WTC11 (cell line): ENCODE measurements around the gene GUCY2C. TPM values are rescaled to one million over a fixed set of nuclear protein-coding genes. Genes with fewer than 3 reads are reported as not detected.
A peak's percentile ranks its signal among the peaks of the same experiment; 100 is the strongest.

ENCODE experiments used
- ATAC-seq: fragments of 200-7000 bp; cut with Tn5 transposase; 2 replicates; pipeline ENCODE4 v1.10.0; 2021; ENCODE audit warnings: mild to moderate bottlenecking, moderate library complexity
- CTCF ChIA-PET: fragments of 300-600 bp; sonication (Branson Sonifier 250); formaldehyde crosslinking; loops from one replicate; lab custom pipeline; 2021; ENCODE audit warnings: antibody characterized with exemption; lab: Charles Lee
- POLR2A ChIA-PET: fragments of 350-600 bp; sonication (Branson Sonifier 250); formaldehyde crosslinking; loops from one replicate; lab custom pipeline; 2021; ENCODE audit warnings: antibody characterized with exemption; lab: Charles Lee
- DNase-seq: peaks from one replicate; pipeline ENCODE4 v3.0.0; 2021; ENCODE audit warnings: low spot score
- H3K27ac Mint-ChIP-seq: 2 replicates; pipeline ENCODE4 v1.8.0; 2021; ENCODE audit warnings: mixed read lengths
- H3K27me3 Mint-ChIP-seq: 2 replicates; pipeline ENCODE4 v1.8.0; 2021; ENCODE audit warnings: low read depth, mild to moderate bottlenecking, moderate library complexity, mixed read lengths
- H3K36me3 Mint-ChIP-seq: 2 replicates; pipeline ENCODE4 v1.8.0; 2021; ENCODE audit warnings: mixed read lengths
- H3K4me1 Mint-ChIP-seq: 2 replicates; pipeline ENCODE4 v1.8.0; 2022; ENCODE audit warnings: mixed read lengths
- H3K4me3 Mint-ChIP-seq: 2 replicates; pipeline ENCODE4 v1.8.0; 2021; ENCODE audit warnings: mild to moderate bottlenecking, moderate library complexity, mixed read lengths
- H3K9me3 Mint-ChIP-seq: 2 replicates; pipeline ENCODE4 v1.8.0; 2021; ENCODE audit warnings: mixed read lengths
- ATF1 ChIP-seq: sonication (generic); formaldehyde crosslinking; IDR thresholded peaks from 2 replicates; pipeline ENCODE4 v1.8.1; 2023; ENCODE audit warnings: mild to moderate bottlenecking, moderate library complexity, missing genetic modification reagents
- GTF2I ChIP-seq: fragments of 250-450 bp; sonication (Bioruptor Pico); conservative IDR thresholded peaks from 2 replicates; pipeline ENCODE4 v1.4.0; 2021; ENCODE audit warnings: mild to moderate bottlenecking
- NR3C1 ChIP-seq: sonication (generic); formaldehyde crosslinking; conservative IDR thresholded peaks from 2 replicates; pipeline ENCODE4 v1.8.1; 2023; ENCODE audit warnings: low read depth, mild to moderate bottlenecking, missing genetic modification reagents
- SOX15 ChIP-seq: fragments of 250-450 bp; sonication (Bioruptor Pico); IDR thresholded peaks from 2 replicates; pipeline ENCODE4 v1.9.0; 2021; ENCODE audit warnings: mild to moderate bottlenecking
- TP53 ChIP-seq: sonication (generic); formaldehyde crosslinking; IDR thresholded peaks from 2 replicates; pipeline ENCODE4 v1.8.1; 2023; ENCODE audit warnings: mild to moderate bottlenecking, missing genetic modification reagents
- ZBTB21 ChIP-seq: sonication (generic); formaldehyde crosslinking; IDR thresholded peaks from 2 replicates; pipeline ENCODE4 v1.8.1; 2023; ENCODE audit warnings: mild to moderate bottlenecking, missing genetic modification reagents, borderline replicate concordance
- ZNF121 ChIP-seq: sonication (generic); formaldehyde crosslinking; IDR thresholded peaks from 2 replicates; pipeline ENCODE4 v1.8.0; 2023; ENCODE audit warnings: missing genetic modification reagents
- total RNA-seq: library from RNA; stranded (reverse); gene quantifications from 3 replicates; pipeline ENCODE4 v1.2.3, GENCODE V29; 2021
- TF ChIP-seq, protein P1 (sequence below): sonication (generic); formaldehyde crosslinking; conservative IDR thresholded peaks from 2 replicates; pipeline ENCODE4 v1.8.1; 2022; ENCODE audit warnings: mild to moderate bottlenecking, missing genetic modification reagents
- TF ChIP-seq, protein P2 (sequence below): fragments of 250-450 bp; sonication (Bioruptor Pico); IDR thresholded peaks from 2 replicates; pipeline ENCODE4 v1.8.0; 2021; ENCODE audit warnings: mild to moderate bottlenecking
- TF ChIP-seq, protein P3 (sequence below): sonication (generic); formaldehyde crosslinking; IDR thresholded peaks from 2 replicates; pipeline ENCODE4 v1.8.1; 2023; ENCODE audit warnings: mild to moderate bottlenecking, moderate library complexity, missing genetic modification reagents
- TF ChIP-seq, protein P4 (sequence below): sonication (generic); formaldehyde crosslinking; IDR thresholded peaks from 2 replicates; pipeline ENCODE4 v1.8.0; 2022; ENCODE audit warnings: mild to moderate bottlenecking, missing genetic modification reagents
- TF ChIP-seq, protein P5 (sequence below): fragments of 200-600 bp; IDR thresholded peaks from 2 replicates; pipeline ENCODE4 v1.8.0; 2022; ENCODE audit warnings: antibody characterized with exemption
- TF ChIP-seq, protein P6 (sequence below): sonication (generic); formaldehyde crosslinking; IDR thresholded peaks from 2 replicates; pipeline ENCODE4 v1.8.1; 2022; ENCODE audit warnings: mild to moderate bottlenecking, moderate library complexity, missing genetic modification reagents
- TF ChIP-seq, protein P7 (sequence below): sonication (generic); formaldehyde crosslinking; IDR thresholded peaks from 2 replicates; pipeline ENCODE4 v1.8.1; 2022; ENCODE audit warnings: low read depth, missing genetic modification reagents, borderline replicate concordance

The GUCY2C gene
- total RNA-seq, 1 experiment from 2014 or later = 3.9 TPM

DNA sequence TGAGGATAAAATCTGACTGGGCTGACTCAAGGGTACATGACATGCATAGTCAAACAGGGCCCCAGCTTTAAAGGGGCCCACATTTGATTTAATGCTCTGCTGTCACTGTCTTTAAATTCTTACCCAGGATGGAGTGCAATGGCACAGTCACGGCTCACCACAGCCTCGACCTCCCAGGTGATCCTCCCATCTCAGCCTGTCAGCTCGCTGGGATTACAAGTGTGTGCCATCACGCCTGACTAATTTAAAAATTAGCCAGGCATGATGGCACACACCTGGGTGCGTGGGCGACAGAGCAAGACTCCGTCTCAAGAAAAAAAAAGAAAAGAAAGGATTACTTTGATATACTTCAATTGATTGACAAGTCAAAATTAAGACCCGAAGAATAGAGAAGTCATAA is 119.5 kb downstream of the GUCY2C start (continued):
- TF ChIP-seq GTF2I (no peak), ZBTB21 (CRISPR knock-in tag) (no peak), ATF1 (CRISPR knock-in tag) (no peak), SOX15 (no peak), TP53 (CRISPR knock-in tag) (no peak), NR3C1 (no peak)
- TF ChIP-seq, protein P1, sequence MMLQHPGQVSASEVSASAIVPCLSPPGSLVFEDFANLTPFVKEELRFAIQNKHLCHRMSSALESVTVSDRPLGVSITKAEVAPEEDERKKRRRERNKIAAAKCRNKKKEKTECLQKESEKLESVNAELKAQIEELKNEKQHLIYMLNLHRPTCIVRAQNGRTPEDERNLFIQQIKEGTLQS (CRISPR knock-in tag) = no peak
- TF ChIP-seq, protein P2, sequence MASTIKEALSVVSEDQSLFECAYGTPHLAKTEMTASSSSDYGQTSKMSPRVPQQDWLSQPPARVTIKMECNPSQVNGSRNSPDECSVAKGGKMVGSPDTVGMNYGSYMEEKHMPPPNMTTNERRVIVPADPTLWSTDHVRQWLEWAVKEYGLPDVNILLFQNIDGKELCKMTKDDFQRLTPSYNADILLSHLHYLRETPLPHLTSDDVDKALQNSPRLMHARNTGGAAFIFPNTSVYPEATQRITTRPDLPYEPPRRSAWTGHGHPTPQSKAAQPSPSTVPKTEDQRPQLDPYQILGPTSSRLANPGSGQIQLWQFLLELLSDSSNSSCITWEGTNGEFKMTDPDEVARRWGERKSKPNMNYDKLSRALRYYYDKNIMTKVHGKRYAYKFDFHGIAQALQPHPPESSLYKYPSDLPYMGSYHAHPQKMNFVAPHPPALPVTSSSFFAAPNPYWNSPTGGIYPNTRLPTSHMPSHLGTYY (CRISPR knock-in tag) = no peak
- TF ChIP-seq, protein P3, sequence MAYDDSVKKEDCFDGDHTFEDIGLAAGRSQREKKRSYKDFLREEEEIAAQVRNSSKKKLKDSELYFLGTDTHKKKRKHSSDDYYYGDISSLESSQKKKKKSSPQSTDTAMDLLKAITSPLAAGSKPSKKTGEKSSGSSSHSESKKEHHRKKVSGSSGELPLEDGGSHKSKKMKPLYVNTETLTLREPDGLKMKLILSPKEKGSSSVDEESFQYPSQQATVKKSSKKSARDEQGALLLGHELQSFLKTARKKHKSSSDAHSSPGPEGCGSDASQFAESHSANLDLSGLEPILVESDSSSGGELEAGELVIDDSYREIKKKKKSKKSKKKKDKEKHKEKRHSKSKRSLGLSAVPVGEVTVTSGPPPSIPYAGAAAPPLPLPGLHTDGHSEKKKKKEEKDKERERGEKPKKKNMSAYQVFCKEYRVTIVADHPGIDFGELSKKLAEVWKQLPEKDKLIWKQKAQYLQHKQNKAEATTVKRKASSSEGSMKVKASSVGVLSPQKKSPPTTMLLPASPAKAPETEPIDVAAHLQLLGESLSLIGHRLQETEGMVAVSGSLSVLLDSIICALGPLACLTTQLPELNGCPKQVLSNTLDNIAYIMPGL (CRISPR knock-in tag) = no peak
- TF ChIP-seq, protein P4, sequence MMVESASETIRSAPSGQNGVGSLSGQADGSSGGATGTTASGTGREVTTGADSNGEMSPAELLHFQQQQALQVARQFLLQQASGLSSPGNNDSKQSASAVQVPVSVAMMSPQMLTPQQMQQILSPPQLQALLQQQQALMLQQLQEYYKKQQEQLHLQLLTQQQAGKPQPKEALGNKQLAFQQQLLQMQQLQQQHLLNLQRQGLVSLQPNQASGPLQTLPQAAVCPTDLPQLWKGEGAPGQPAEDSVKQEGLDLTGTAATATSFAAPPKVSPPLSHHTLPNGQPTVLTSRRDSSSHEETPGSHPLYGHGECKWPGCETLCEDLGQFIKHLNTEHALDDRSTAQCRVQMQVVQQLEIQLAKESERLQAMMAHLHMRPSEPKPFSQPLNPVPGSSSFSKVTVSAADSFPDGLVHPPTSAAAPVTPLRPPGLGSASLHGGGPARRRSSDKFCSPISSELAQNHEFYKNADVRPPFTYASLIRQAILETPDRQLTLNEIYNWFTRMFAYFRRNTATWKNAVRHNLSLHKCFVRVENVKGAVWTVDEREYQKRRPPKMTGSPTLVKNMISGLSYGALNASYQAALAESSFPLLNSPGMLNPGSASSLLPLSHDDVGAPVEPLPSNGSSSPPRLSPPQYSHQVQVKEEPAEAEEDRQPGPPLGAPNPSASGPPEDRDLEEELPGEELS (CRISPR knock-in tag) = no peak
- TF ChIP-seq, protein P5, sequence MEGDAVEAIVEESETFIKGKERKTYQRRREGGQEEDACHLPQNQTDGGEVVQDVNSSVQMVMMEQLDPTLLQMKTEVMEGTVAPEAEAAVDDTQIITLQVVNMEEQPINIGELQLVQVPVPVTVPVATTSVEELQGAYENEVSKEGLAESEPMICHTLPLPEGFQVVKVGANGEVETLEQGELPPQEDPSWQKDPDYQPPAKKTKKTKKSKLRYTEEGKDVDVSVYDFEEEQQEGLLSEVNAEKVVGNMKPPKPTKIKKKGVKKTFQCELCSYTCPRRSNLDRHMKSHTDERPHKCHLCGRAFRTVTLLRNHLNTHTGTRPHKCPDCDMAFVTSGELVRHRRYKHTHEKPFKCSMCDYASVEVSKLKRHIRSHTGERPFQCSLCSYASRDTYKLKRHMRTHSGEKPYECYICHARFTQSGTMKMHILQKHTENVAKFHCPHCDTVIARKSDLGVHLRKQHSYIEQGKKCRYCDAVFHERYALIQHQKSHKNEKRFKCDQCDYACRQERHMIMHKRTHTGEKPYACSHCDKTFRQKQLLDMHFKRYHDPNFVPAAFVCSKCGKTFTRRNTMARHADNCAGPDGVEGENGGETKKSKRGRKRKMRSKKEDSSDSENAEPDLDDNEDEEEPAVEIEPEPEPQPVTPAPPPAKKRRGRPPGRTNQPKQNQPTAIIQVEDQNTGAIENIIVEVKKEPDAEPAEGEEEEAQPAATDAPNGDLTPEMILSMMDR = no peak
- TF ChIP-seq, protein P6, sequence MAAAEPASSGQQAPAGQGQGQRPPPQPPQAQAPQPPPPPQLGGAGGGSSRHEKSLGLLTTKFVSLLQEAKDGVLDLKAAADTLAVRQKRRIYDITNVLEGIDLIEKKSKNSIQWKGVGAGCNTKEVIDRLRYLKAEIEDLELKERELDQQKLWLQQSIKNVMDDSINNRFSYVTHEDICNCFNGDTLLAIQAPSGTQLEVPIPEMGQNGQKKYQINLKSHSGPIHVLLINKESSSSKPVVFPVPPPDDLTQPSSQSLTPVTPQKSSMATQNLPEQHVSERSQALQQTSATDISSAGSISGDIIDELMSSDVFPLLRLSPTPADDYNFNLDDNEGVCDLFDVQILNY (CRISPR knock-in tag) = no peak

DNA sequence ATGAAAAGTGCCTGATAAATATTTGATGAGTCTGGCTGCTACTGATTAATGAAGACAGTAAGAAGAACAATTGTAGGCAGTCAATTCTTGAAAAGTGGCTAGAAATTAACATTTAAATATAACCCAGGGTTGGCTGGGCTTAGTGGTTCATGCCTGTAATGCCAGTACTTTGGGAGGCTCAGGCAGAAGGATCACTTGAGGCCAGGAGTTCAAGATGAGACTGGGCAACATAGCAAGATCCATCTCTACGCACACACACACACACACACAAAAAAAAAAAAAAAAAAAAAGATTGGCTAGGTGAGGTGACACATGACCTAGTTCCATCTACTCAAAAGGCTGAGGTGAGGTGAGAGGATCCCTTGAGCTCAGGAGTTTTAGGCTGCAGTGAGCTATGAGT is 120.8 kb downstream of the GUCY2C start:
- no peak for ATAC-seq
- TF ChIP-seq, protein P7, sequence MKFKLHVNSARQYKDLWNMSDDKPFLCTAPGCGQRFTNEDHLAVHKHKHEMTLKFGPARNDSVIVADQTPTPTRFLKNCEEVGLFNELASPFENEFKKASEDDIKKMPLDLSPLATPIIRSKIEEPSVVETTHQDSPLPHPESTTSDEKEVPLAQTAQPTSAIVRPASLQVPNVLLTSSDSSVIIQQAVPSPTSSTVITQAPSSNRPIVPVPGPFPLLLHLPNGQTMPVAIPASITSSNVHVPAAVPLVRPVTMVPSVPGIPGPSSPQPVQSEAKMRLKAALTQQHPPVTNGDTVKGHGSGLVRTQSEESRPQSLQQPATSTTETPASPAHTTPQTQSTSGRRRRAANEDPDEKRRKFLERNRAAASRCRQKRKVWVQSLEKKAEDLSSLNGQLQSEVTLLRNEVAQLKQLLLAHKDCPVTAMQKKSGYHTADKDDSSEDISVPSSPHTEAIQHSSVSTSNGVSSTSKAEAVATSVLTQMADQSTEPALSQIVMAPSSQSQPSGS = no peak
- TF ChIP-seq, protein P1 (CRISPR knock-in tag) = no peak
- TF ChIP-seq ZBTB21 (CRISPR knock-in tag) (no peak), ZNF121 (peak; percentile 91)
- TF ChIP-seq, all 79 proteins: peak for 1
- no peaks in the 10 kb centered on the region for H3K36me3 Mint-ChIP-seq

More for the DNA sequence above, 120.8 kb downstream of the GUCY2C start:
- ChIA-PET POLR2A (no interaction called here), CTCF (interaction anchor here (0.7 kb wide), 1 partner anchor 408 kb away, joined by 4 read pairs; no protein-coding TSS in a partner anchor)
- Mint-ChIP-seq H3K27ac (no peak overlapping the region), H3K9me3 (no peaks in the 10 kb centered on the region), H3K4me1 (peaks cover 23% of the 10 kb centered on the region), H3K4me3 (no peak overlapping the region), H3K27me3 (no peaks in the 10 kb centered on the region)
- no peak for DNase-seq
